ENCODE measurements around the gene PPP6R2. TPM values are rescaled to one million over a fixed set of nuclear protein-coding genes. Genes with fewer than 3 reads are reported as not detected.

The PPP6R2 gene
- total and polyA plus RNA-seq, 2 of the 8 experiments (the other 6 are each of a cell fraction or from before 2014, with no cell fraction given) = 25.0 to 32.2 TPM

DNA sequence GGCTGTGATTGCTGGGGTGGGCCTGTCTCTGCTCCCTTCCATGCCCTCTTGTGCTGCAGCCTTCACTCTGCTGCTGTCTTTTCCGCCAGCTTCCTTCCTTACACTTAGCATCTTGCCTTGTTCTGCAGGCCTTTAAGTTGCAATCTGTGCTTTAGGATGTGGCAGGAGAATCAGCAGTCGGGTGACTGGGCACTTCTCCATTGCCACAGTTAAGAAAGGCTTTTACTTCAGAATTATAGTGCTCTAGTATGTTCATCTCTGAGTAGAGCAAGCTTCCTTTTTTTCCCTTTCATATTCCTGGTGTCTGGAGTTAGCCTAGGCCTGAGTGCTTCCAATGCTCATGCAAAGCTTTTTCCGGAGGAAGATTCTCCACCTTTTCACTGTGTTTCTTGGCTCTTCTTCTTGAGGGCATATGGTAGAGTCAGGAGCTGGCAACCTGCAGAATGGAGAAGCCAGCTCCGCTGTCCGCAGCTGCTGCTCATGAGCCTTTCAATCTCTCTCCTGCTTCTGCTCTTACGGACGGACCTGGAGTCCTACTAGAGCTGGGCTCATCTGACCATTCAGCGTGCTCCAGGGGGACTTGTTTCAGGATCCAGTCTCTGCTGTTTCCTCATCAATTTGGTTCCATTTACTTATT lies 20.2 kb downstream of the PPP6R2 start:
- POLR2A ChIA-PET (ENCODE audit: partially characterized antibody) = interaction anchor here (0.6 kb wide), 1 partner anchor 8 kb away, joined by 4 read pairs; no protein-coding TSS in a partner anchor
- Histone ChIP-seq H3K4me2 (ENCODE audit: insufficient read depth in 1 of 2, low read depth in 2 of 2, low read length in 2 of 2) (no peak overlapping the region), H3K4ac (replicated peaks; ENCODE audit: insufficient read length, low read depth, low read length) (no peak overlapping the region), H2BK20ac (ENCODE audit: low read length) (no peak overlapping the region), H2BK12ac (ENCODE audit: low read depth, low read length) (no peak overlapping the region), H3K9me3 (ENCODE audit: insufficient read depth in 2 of 2, low read depth in 1 of 2, low read length in 1 of 2) (no peaks in the 10 kb centered on the region), H3K4me1 (replicated peaks in 1 of 4; ENCODE audit: control insufficient read depth in 3 of 4, insufficient read depth in 4 of 4, low read length in 3 of 4) (no peaks in the 10 kb centered on the region; a peak in 1 of 7 replicates), H3K14ac (ENCODE audit: insufficient read length) (no peak overlapping the region), H2AK5ac (ENCODE audit: low read depth, low read length) (no peak overlapping the region), H4K8ac (ENCODE audit: extremely low read depth, insufficient read depth, low read length) (no peak overlapping the region), H4K20me1 (replicated peaks in 1 of 2; ENCODE audit: control insufficient read depth in 1 of 2, insufficient read depth in 2 of 2, low read length in 2 of 2) (peaks cover 4 to 17% of the 10 kb centered on the region in 2 experiments), H4K91ac (replicated peaks; ENCODE audit: insufficient read length, low read length) (no peak overlapping the region), H3K23ac (ENCODE audit: insufficient read length) (no peak overlapping the region), H3K27ac (ENCODE audit: low read depth, low read length) (no peak overlapping the region), H2BK120ac (replicated peaks; ENCODE audit: low read depth, low read length) (no peak overlapping the region), H3K56ac (replicated peaks; ENCODE audit: insufficient read length, low read depth, low read length) (no peak overlapping the region), H3K27me3 (replicated peaks in 1 of 4; ENCODE audit: control insufficient read depth in 3 of 4, extremely low read depth in 1 of 4, insufficient read depth in 3 of 4, low read length in 3 of 4) (no peaks in the 10 kb centered on the region), H3K18ac (ENCODE audit: extremely low read depth, low read length) (no peak overlapping the region), H3K36me3 (ENCODE audit: control insufficient read depth in 2 of 4, insufficient read depth in 4 of 4, low read length in 3 of 4) (no peaks in the 10 kb centered on the region), H3K79me1 (ENCODE audit: low read depth, low read length) (peaks cover 30% of the 10 kb centered on the region), H2AFZ (ENCODE audit: low read length) (no peak overlapping the region), H3K4me3 (ENCODE audit: extremely low read depth in 1 of 4, insufficient read depth in 2 of 4, low read depth in 3 of 4, low read length in 4 of 4) (no peak overlapping the region), H3K79me2 (ENCODE audit: control insufficient read depth in 1 of 2, insufficient read depth in 2 of 2, low read length in 2 of 2) (peaks cover 9 to 64% of the 10 kb centered on the region in 2 experiments; a peak in 3 of 4 replicates), H2BK5ac (ENCODE audit: low read depth, low read length) (no peak overlapping the region), H3K23me2 (ENCODE audit: low read depth, low read length) (no peaks in the 10 kb centered on the region), H3K9ac (replicated peaks in 1 of 4; ENCODE audit: extremely low read depth in 1 of 4, low read depth in 3 of 4, low read length in 3 of 4) (no peak overlapping the region), H2BK15ac (ENCODE audit: low read length) (no peak overlapping the region), H4K5ac (ENCODE audit: insufficient read length, low read depth, low read length) (no peak overlapping the region)
- 90% methylated on average over 8 of the region's 8 CpGs; no CpG with 5 or more reads in 1 of the 2 experiments for WGBS, 2 experiments (ENCODE audit: extremely low coverage in 1 of 2, insufficient coverage in 1 of 2, insufficient read length in 1 of 2, insufficient replicate concordance in 2 of 2, low coverage in 1 of 2, low lambda C conversion rate in 2 of 2, missing lambda C conversion rate in 1 of 2)
- FAIRE-seq (no peak), DNase-seq (ENCODE audit: low read depth in 1 of 2, low spot score in 2 of 2) (no peak)
- CTCF ChIA-PET (ENCODE audit: partially characterized antibody) = interaction anchor here (0.6 to 1.6 kb wide), 2 partner anchors 22 to 284 kb away, joined by 3 to 5 read pairs; no protein-coding TSS in a partner anchor
- no peak for TF ChIP-seq JUND (IDR thresholded peaks at IDR 0.05; ENCODE audit: low read length)
- TF ChIP-seq SP4 (IDR thresholded peaks at IDR 0.05; ENCODE audit: low read length) = no peak
- TF ChIP-seq ASH2L (IDR thresholded peaks at IDR 0.05; ENCODE audit: low read length) = no peak
- TF ChIP-seq GTF2F1 (IDR thresholded peaks at IDR 0.05; ENCODE audit: borderline replicate concordance, low read depth, low read length) = no peak
- TF ChIP-seq SIN3A (conservative IDR thresholded peaks at IDR 0.05 in 1 of 2, IDR thresholded peaks at IDR 0.05 in 1 of 2; ENCODE audit: low read depth in 1 of 2, low read length in 2 of 2) = no peak
- no peak for TF ChIP-seq RXRA (IDR thresholded peaks at IDR 0.05; ENCODE audit: insufficient read depth, low read depth, low read length)
- no peak for TF ChIP-seq MAX (IDR thresholded peaks at IDR 0.05)
- no peak for TF ChIP-seq SUZ12 (IDR thresholded peaks at IDR 0.05; ENCODE audit: low read length)
